Lower leg skin (tissue), 3 donors: ENCODE data around the gene CPSF3.

Source experiments
- CTCF ChIP-seq, 3 donors: fragments of 450-650 bp; IDR thresholded peaks; one replicate each; pipeline ENCODE4 v1.5.1; 2016; ENCODE audit warnings: antibody characterized with exemption in 3 of 3, mild to moderate bottlenecking in 3 of 3, moderate library complexity in 2 of 3
- POLR2A ChIP-seq, 2 donors: fragments of 450-650 bp; IDR thresholded peaks; one replicate each; pipeline ENCODE4 v1.6.1; 2016 to 2017; ENCODE audit warnings: antibody characterized with exemption in 2 of 2, mild to moderate bottlenecking in 1 of 2, moderate library complexity in 1 of 2

GRCh38 chr2:9424447-9425164 lies 1.2 kb downstream of the CPSF3 start:
- TF ChIP-seq CTCF (IDR thresholded peaks at IDR 0.05) (no peak), POLR2A (IDR thresholded peaks at IDR 0.05) (no peak)
